ENCODE results near the gene FOXO3.
"Not testable (repeated sequence)": the region's sequence is repeated elsewhere in the genome, so short reads cannot be mapped to it uniquely, and the experiment has no call there.

FOXO3 gene

DNA sequence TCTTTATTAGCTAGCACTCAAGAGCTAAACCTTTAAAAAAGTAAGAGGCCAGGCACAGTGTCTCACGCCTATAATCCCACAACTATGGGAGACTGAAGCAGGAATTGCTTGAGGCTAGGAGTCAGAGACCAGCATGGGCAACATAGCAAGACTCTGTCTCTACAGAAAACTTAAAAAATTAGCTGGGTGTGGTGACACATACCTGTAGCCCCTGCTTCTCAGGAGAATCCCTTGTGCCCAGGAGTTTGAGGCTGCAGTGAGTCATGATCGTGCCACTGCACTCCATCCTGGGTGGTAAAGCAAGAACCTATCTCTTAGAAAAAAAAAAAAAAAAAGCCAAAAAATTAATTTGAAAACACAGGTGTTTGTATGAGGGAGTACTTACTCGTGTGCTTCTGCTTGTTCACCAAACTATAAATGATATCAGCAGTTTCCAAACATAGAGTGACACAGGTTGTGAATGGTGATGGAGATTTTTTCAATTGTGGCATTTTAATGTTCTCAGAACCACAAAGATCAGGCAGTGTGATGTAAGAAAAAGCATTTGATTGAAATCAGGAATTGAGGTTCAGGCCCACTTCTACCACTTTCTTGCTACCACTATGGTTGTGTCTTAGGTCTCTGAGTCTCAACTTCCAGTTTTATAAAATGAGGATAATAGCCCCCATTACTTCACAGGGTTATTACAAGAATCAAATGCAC, 104.9 kb downstream of the FOXO3 start:
- no peak for FAIRE-seq

DNA sequence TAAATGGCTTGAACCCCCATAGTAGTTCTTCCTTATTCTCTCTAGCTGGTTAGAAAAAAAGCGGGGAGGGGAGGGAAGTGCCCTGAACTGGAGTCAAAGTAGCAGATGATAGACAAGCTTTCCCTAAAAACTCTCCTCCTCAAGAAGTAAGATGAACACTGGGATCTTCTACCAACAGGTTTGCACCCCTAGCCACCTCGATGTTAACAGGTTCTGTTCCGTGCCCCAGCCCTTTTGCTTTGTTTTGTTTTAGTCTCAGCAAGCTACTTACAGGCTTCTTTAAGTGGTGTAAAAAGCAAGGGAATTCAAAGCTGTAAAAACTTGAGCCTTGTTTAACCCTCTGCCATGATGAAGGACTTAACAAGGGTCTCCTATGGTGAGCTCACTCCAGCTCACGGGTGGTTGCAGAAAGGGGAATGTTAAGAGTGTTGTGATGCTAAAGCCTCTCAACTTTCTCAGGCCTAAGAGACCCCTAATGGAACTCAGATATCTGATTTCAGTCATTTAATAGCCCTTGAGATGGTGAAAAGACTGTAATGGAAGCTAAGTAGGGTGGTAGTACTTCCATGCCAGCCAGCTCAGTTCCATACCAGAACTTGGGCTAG, 106.0 kb downstream of the FOXO3 start:
- FAIRE-seq: no peak

DNA sequence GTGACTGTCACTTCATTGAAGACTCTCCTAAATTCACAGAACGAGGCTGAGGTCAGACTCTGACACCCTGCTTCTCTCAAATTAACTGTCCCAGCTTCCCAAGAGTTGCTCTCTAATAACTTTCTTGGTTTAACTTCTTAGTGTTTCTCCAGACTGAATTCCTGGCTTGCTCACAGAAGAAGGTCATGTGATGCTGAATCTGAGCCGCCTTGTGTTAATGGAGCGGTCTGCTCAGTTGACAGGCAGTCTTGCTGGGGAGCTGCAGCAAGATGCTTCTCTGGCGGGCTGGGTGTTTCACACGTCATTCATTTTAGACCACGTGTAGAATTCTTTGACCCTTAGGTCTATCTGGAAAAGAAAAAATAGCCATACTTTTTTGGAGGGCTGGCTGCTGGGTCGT, 107.3 kb downstream of the FOXO3 start:
- no peak for FAIRE-seq

DNA sequence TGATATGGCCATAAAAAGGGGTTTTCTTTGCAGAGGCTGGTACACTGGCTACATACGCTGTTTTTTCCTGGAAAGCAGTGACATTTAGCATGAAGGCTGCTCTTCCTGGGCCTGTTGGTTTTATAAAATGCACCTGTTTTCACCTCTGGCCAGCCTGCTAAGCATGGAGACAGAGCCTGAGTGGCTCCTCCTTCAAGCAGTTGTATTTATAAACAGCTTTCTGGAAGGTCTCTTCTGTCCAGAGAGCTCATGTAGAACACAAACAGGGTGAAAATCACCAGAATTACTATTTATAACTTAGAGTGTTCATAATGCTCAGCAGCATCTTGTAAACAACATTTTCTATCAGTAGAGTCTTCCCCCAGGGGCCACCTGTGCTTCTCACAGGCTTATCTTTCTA, 109.0 kb downstream of the FOXO3 start:
- FAIRE-seq: no peak

DNA sequence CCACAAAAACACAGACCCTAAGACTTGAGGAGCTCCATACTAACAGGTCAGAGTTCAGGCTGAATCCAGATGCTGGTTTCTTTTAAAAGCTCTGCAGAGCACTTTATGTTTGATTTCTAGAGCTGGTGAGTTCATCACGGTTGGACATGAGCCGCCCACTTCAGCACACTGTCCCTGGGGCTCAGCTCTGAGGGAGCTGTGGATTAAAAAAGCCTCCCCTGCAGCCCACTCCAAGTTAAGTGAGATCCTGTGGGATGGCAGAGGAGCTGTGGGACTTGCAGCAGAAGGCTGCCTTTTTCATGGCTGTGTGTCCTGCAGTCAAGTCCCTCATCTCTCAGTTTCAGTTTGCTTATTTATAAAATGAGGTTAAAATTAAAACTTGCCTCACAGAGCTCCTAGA, 110.5 kb downstream of the FOXO3 start:
- FAIRE-seq: no peak

DNA sequence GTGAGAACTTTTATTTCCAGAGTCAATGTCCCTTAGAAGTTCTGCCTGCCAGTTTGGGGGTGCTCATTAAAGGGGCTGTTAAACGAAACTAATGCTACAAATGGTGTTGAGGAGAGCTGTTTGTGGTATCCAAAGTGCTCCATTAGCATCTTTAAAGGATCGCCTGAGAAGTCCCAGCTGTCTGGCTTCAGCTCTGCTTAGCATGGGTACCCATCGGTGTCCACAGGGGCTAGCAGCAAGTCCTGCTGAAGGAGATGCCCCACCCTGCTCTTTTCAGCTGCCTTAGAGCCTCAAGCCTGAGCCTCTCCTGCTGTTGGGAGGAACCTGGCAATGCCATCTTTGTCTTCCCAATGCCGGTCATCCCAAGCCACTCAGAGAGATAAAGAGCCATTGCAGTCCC, 111.1 kb downstream of the FOXO3 start:
- FAIRE-seq: no peak

DNA sequence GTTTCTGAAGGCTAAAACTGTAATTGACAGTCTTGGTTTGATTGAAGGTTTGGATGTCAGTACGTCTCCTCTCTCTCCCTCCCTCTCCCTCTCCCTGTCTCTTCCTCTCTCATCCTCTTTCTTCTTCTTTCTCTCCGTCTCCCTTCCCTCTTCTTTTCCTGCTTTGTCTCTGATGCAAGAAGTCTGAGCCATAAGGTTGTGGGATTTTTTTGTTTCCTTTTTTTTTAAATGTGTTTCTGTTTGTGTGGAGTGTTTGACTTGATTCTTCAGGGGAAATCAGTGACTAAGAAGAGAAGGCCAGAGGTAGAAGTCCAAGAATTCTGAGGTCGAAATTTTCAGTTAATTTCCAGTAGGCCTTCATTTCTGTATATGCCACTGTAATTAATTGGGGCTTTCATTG, 111.9 kb downstream of the FOXO3 start:
- no peak for FAIRE-seq

DNA sequence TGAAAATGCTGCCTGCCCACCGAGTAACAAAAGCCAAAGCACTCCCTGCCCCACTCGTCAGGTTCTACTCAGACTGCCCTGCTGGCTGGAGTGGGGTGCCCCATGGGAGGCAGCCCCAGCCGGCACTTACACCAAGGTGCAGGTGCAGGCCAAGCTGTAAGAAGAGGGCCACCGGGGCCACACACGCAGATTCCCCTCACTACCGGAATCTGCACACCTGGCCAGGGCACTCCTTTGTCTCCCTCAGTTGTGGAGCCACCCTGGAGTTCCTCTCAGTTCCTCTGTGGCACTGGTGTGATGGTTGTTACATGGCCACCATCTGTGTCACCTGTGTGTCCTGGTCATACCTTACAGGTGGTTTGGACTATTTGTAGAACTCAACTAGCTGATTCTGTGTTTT, 112.4 kb downstream of the FOXO3 start:
- no peak for FAIRE-seq

DNA sequence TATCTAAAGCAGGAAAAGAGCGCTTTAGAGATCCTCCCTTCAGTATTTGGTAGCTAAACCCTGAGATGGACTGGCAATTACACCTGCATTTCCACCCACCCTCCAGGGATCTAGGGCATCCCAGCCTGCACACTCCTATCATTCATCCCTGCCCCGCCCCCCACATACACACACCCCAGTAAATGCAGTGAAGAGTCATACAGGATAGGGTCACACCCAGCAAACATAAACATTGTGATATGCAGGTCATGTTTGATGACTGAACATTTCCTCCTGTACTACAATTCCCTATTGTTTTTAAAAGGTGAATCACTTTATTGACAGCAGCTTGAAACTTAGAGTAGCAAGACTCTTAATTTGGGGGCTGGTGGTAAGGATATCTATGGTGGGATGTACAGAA, 112.9 kb downstream of the FOXO3 start:
- FAIRE-seq: no peak

DNA sequence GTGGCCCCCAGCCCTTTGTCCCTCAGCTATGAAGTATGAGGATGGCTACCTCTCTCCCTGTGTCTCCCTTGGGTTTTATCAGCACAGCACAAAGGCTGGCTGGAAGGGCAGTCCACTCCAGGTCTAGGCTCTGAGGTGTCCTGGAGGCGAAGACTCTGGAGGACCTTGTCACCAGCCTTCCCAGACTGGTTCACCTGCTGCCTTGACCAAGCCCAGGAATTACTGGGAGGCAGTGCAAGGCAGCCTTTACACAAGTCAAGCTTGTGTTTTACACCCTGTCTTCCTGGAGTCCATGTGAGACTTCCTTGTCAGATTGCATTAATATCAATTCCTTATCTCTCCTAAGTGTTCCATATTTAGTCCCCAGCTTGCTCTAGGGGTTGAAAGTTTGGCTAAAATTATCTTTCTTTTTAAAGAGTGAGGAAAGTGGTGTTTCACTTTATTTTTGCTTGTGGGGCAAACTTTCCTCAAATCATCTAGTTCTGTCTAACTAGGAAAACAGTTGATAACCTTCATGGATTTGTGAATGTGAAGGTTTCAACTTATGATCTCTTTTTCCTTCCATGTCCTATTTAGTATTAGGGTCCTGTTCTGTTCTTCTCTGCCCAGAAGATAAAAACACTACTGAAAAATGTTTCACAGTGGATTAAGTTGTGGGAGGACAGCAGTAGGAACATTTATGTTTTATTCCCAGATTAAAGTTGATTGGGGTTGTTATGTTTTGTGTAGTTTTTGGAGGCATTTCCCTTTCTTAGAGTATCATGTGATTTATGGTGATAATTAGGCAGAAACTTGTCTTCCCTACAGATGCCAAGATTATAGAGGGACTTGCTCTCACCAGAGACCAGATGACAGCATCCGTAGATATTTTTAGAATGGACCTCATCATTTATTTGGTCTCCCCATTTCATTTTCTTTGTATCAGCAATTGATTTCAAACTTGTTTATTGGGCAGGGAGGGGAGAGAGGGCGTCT, 114.8 kb downstream of the FOXO3 start:
- FAIRE-seq: no peak

DNA sequence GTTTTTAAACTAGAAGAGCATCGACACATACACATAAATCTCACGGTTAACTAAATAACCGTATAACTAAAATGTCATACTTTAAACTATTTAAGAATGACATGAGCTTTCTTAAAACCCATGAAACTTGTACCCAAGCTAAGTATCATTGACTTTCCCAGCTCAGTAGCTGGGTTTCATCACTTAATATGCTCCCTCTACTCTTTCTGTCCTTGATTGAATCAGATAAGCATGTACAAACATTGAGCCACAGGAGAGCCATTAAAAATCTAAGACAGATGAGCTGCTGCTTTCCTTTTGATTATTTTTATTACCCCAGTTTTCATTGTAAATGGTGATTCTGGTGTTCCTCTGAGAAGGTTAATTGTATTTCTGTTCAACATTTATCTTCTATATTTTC, 115.8 kb downstream of the FOXO3 start:
- FAIRE-seq: no peak

DNA sequence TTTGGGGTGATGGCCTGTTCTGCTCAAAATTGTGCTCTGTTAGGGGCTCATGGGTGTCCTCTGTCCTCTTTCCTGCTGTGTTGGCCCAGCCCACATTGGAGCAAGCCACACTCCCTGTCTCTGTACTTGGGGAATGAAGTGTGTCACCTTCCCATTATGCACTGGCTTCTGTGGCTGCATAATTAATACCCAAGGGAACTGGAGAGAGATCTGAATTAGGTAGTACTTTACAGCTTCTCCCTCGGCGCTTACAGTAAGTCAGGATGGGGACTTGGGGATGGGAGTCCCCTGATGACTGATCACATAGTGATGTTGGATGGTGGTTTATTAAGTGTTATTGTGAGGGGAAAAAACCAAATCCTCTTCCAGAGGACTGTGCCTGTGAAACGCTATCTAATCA, 116.6 kb downstream of the FOXO3 start:
- FAIRE-seq: no peak

DNA sequence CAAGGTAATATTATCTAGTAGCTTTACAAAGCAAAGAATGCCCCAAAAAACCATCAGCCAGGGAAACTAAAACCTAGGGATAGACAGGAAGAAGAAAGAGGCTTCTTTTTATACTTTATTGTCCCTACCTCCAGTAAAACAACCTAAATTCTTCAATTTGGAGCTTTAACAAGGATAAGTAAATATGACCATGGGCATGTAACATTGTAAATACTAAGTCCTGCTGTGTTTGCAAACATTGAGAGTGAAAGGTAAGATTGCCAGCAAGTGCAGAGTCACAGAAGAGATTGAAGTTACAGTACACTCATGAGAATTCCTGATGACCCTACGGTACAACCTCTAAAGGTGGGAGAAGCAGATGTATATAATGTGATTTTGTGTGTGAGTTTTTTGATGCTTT, 117.2 kb downstream of the FOXO3 start:
- FAIRE-seq: no peak

DNA sequence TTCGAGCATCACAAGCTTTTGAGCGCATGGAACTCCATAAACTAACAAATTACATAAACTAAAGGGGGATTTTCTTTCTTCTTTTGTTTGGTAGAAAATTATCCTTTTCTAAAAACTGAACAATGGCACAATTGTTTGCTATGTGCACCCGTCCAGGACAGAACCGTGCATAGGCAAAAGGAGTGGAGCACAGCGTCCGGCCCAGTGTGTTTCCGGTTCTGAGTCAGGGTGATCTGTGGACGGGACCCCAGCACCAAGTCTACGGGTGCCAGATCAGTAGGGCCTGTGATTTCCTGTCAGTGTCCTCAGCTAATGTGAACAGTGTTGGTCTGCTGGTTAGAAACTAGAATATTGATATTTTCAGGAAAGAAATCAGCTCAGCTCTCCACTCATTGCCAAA, 119.6 kb downstream of the FOXO3 start:
- FAIRE-seq: not testable (repeated sequence)

DNA sequence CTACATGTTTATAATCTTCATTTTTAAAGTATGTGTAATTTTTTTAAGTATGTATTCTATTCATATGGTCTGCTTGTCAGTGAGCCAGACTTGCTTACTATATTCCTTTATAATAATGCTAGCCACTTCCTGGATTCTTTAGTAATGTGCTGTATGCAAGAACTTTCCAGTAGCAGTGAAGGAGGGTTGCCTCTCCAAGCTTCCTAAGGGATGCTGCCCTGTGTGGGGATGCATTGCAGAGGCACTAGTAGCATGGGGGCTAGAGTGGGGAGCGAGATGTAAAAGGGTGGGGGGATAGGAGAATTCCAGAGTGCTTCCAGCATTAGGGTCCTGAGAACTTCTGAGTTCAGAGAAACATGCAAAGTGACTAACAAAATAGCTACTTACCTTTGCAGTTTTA, 121.0 kb downstream of the FOXO3 start:
- FAIRE-seq: not testable (repeated sequence)

DNA sequence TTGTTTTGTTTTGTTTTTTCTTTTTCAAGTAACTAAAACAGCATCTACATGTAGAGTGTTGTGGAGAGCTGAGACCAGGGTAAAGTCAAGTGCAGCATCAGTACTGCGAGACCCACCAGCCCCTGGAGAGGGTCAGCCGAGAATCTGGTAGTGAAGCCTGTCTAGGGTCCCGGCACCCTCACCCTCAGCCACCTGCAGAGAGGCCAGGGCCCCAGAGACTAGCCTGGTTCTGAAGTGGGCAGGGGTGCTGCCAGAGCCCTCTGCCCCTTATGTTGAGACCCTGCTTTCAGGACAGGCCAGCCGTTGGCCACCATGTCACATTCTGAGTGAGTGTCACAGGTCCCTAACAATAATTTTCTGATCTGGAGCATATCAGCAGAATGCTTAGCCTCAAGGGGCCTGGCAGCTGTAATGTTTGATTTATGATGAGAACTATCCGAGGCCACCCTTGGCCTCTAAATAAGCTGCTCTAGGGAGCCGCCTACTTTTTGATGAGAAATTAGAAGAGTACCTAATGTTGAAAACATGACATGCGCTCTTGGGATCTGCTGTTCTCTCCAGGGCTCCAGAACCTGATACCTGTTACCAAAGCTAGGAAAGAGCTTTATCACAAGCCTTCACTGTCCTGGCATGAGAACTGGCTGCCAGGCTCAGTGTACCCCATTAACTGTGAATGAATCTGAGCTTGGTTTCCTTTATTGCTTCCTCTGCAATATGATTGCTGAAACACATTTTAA, 121.8 kb downstream of the FOXO3 start:
- not testable (repeated sequence) for FAIRE-seq

DNA sequence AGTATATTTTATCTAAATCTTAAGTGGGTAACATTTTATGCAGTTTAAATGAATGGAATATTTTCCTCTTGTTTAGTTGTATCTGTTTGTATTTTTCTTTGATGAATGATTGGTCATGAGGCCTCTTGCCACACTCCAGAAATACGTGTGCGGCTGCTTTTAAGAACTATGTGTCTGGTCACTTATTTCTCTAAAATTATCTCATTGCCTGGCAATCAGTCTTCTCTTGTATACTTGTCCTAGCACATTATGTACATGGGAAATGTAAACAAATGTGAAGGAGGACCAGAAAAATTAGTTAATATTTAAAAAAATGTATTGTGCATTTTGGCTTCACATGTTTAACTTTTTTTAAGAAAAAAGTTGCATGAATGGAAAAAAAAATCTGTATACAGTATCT, 123.3 kb downstream of the FOXO3 start:
- not testable (repeated sequence) for FAIRE-seq

DNA sequence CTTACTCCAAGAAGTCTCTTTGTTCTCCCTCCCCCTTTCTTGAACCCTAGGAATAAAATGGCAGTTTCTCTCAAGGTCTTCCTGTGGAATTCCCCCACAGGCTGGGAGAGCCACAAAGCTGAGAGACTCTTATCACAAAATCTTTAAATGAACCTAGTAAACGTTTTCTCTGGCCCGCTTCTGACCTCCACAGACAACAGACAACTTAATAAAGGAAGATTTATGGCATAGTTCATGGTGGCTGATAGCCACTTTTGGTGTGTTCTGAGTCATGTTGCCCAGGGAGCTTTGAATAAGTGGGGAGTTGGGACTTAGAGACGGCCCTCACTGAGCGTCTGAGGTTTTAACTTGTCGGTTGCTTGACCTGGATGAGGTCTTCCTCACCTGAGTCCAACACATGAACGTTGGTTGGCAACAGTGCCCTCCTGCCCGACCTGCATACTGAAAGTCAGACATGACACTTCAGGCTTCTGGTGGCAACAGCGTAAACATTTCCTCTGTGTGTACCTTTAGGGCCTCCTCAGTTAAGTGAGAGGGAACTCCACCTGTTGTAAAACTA, 124.1 kb downstream of the FOXO3 start:
- FAIRE-seq: no peak

DNA sequence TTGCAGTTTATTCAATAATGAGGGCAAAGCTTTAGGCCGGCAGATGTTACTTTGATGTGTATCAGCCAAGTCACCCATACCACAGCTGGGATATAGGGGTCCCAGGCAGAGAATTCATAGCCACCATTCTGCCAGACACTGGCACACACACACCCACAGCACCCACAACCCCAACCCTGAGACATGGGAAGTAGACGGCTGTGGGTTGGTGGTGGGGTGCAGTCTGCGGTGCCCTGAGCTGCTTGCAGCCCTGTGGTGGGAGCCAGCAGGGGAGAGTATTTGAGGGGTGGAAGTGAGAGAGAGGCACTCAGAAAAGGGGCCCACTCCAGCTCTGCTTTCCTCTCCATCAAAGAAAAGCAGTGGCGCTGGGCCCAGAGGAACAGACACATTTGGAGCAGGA, 125.3 kb downstream of the FOXO3 start:
- no peak for FAIRE-seq

DNA sequence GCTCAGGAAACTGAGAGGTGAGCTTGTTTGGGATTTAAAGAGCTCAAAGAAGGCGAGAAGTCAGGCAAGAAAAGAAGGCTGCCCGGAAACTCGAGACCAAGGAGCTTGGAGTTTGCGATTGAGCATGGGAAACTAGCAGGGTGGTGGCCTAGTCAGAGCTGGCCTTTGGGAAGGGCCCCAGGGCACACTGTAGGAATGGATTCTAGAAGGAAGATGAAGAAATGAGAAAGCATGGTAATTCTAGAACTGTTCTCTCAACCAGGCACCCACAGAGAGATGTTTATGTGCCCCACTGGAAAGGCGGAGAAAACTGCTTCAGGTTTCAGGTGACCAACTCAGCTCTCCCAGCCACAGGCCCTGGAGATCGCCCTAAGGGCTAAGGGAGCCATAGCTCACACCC, 126.2 kb downstream of the FOXO3 start:
- FAIRE-seq: no peak

DNA sequence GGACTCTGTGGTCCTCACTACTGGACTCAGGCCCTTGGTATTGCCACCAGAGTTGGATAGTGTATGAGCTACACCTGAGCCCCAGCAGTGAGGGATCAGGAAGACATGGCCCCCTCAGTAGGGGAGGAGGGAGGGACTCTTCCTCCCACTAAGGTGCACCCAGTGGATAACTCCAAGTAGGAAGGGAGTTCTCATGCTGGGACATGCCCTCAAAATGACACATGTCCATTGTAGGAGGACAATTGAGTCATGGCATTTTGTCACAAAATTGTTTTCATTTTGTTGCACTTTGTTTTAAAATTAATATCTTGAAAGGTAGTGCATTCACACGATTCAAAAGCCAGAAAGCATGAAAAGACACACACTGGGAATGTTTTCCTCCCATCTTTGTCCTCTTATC, 127.2 kb downstream of the FOXO3 start:
- no peak for FAIRE-seq

DNA sequence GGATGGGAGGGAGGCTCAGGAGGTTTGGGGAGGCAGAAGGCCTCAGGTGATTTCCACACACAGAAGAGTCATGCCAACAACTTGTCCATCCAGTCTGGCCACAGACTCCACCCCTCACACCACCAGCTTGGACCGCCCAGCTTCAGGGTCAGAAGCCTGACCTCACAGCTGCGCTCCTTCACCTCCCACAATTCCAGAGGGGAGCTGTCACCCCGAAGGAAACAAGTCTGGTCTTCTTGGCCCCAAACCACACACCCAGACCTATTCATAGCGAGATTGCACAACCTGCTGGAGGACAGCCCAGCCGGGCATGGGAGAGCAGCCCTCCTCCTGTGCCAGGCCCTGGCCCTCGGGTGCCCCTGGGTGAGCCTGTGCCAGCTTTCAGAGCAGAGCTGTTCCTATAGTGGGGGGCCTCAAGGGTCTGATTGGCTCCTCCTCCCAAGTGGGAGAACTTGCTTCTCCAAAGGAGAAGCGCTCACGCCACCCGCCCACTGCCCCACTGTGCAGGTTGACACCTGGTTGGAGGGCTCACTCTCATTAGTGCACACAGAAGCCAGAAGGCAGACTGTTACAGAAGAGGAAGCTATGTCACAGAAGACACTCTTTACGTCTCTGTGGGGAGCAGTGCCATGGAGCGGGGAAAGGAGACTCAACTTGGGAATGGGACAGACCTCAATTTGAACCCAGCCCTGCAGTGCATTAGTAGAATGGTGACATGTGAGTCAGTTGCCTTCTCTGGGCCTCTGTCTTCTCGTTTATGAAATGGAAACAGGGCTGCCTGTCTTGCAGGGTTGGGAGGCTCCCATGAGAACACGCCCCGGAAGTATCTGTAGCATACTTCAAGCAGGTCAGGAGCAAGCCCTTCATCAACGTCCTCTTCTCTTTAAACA, 128.8 kb downstream of the FOXO3 start:
- FAIRE-seq: no peak

Data from TTC549 (cell line).